Activated T-helper 1 cell treated with anti-CD3 and anti-CD28 coated beads, Interleukin-12 subunit alpha, Interleukin-12 subunit beta, Interleukin-2, Interleukin-4 antibody, amounts not matched to agents 30 ng/mL and 10 ng/mL and 1 ng/mL, durations not matched to agents 14 hours and 24 hours and 36 hours (primary cell): ENCODE measurements around the gene GNB2. TPM values are rescaled to one million over a fixed set of nuclear protein-coding genes. Genes with fewer than 3 reads are reported as not detected.
A peak's percentile ranks its signal among the peaks of the same experiment; 100 is the strongest.

ENCODE experiments used
- DNase-seq: peaks from one replicate; pipeline ENCODE4 v3.0.0; 2021; ENCODE audit warnings: low spot score
- H3K27ac Mint-ChIP-seq: one replicate; pipeline ENCODE4 v1.8.0; 2021; ENCODE audit warnings: mild to moderate bottlenecking, mixed read lengths
- H3K27me3 Mint-ChIP-seq: one replicate; pipeline ENCODE4 v1.8.0; 2022; ENCODE audit warnings: mild to moderate bottlenecking, moderate library complexity, mixed read lengths; ENCODE audit not compliant: insufficient read depth
- H3K36me3 Mint-ChIP-seq: one replicate; pipeline ENCODE4 v1.8.0; 2021; ENCODE audit warnings: low read depth, mixed read lengths
- H3K4me1 Mint-ChIP-seq: one replicate; pipeline ENCODE4 v1.8.0; 2021; ENCODE audit warnings: low read depth, mixed read lengths
- H3K4me3 Mint-ChIP-seq: one replicate; pipeline ENCODE4 v1.8.0; 2021; ENCODE audit warnings: mild to moderate bottlenecking, moderate library complexity, mixed read lengths
- H3K9me3 Mint-ChIP-seq: one replicate; pipeline ENCODE4 v1.8.0; 2021; ENCODE audit warnings: mixed read lengths
- intact Hi-C: fragments of 100-400 bp; cut with micrococcal nuclease; formaldehyde crosslinking; loops from one replicate; pipeline ENCODE4 v1.15.1; 2024
- total RNA-seq: library from RNA; stranded (reverse); gene quantifications from 2 replicates; pipeline ENCODE4 v1.2.3, GENCODE V29; 2022

GNB2 gene
- total RNA-seq, 1 donor from 2014 or later: 218 TPM

GRCh38 chr7:100679927-100680575 is 6.5 kb downstream of the GNB2 start:
- no peak overlapping the region for H3K4me3 Mint-ChIP-seq
- H3K27ac Mint-ChIP-seq: peak overlapping the region; percentile 26
- H3K9me3 Mint-ChIP-seq: no peaks in the 10 kb centered on the region
- H3K27me3 Mint-ChIP-seq: no peaks in the 10 kb centered on the region
- intact Hi-C loops: loop anchor here (10.0 kb wide), 1 partner anchor 555 kb away; the partner anchor contains the start of gene MBLAC1
- H3K36me3 Mint-ChIP-seq: peaks cover 23% of the 10 kb centered on the region
- DNase-seq: no peak
- peaks cover 15% of the 10 kb centered on the region for H3K4me1 Mint-ChIP-seq

GRCh38 chr7:100680576-100681271 is 7.2 kb downstream of the GNB2 start:
- no peak overlapping the region for H3K27ac Mint-ChIP-seq
- intact Hi-C loops: no loop called here
- peaks cover 15% of the 10 kb centered on the region for H3K4me1 Mint-ChIP-seq
- no peak for DNase-seq
- no peaks in the 10 kb centered on the region for H3K27me3 Mint-ChIP-seq
- H3K36me3 Mint-ChIP-seq: peaks cover 29% of the 10 kb centered on the region
- H3K4me3 Mint-ChIP-seq: no peak overlapping the region
- H3K9me3 Mint-ChIP-seq: no peaks in the 10 kb centered on the region

GRCh38 chr7:100681491-100682227 is 8.1 kb downstream of the GNB2 start:
- Mint-ChIP-seq H3K27me3 (no peaks in the 10 kb centered on the region), H3K36me3 (peaks cover 26% of the 10 kb centered on the region), H3K4me3 (no peak overlapping the region), H3K4me1 (peaks cover 10% of the 10 kb centered on the region), H3K27ac (no peak overlapping the region), H3K9me3 (no peaks in the 10 kb centered on the region)
- DNase-seq: no peak
- intact Hi-C loops: no loop called here

- Mint-ChIP-seq H3K4me1 (peaks cover 9% of the 10 kb centered on the region), H3K27me3 (no peaks in the 10 kb centered on the region), H3K27ac (no peak overlapping the region), H3K36me3 (peaks cover 24% of the 10 kb centered on the region), H3K4me3 (no peak overlapping the region), H3K9me3 (no peaks in the 10 kb centered on the region)
- no peak for DNase-seq
- intact Hi-C loops: no loop called here
Measured at GRCh38 chr7:100682228-100682741, 8.7 kb downstream of the GNB2 start.

- H3K4me3 Mint-ChIP-seq: no peak overlapping the region
- no peak overlapping the region for H3K27ac Mint-ChIP-seq
- intact Hi-C loops: no loop called here
- peaks cover 25% of the 10 kb centered on the region for H3K36me3 Mint-ChIP-seq
- no peak for DNase-seq
- H3K27me3 Mint-ChIP-seq: no peaks in the 10 kb centered on the region
- no peaks in the 10 kb centered on the region for H3K9me3 Mint-ChIP-seq
- H3K4me1 Mint-ChIP-seq: peaks cover 5% of the 10 kb centered on the region
Measured at GRCh38 chr7:100682991-100683658, 9.6 kb downstream of the GNB2 start.

- Mint-ChIP-seq H3K9me3 (no peaks in the 10 kb centered on the region), H3K27me3 (no peaks in the 10 kb centered on the region), H3K4me3 (no peak overlapping the region), H3K27ac (no peak overlapping the region), H3K4me1 (peaks cover 5% of the 10 kb centered on the region), H3K36me3 (peaks cover 20% of the 10 kb centered on the region)
- DNase-seq: no peak
- intact Hi-C loops: no loop called here
Measured at GRCh38 chr7:100683659-100684533, 10.4 kb downstream of the GNB2 start.

- Mint-ChIP-seq H3K27ac (no peak overlapping the region), H3K4me3 (no peak overlapping the region), H3K4me1 (peaks cover 5% of the 10 kb centered on the region), H3K27me3 (no peaks in the 10 kb centered on the region), H3K36me3 (peaks cover 17% of the 10 kb centered on the region), H3K9me3 (no peaks in the 10 kb centered on the region)
- intact Hi-C loops: no loop called here
- DNase-seq: no peak
Measured at GRCh38 chr7:100684534-100685042, 11.0 kb downstream of the GNB2 start.

GRCh38 chr7:100685049-100685605 is 11.6 kb downstream of the GNB2 start:
- H3K9me3 Mint-ChIP-seq: no peaks in the 10 kb centered on the region
- no peak overlapping the region for H3K4me3 Mint-ChIP-seq
- no peak overlapping the region for H3K27ac Mint-ChIP-seq
- H3K27me3 Mint-ChIP-seq: no peaks in the 10 kb centered on the region
- no peak for DNase-seq
- H3K36me3 Mint-ChIP-seq: peaks cover 17% of the 10 kb centered on the region
- H3K4me1 Mint-ChIP-seq: peaks cover 2% of the 10 kb centered on the region
- intact Hi-C loops: no loop called here

GRCh38 chr7:100685631-100686145 is 12.1 kb downstream of the GNB2 start:
- Mint-ChIP-seq H3K36me3 (peaks cover 17% of the 10 kb centered on the region), H3K4me1 (no peaks in the 10 kb centered on the region), H3K27me3 (no peaks in the 10 kb centered on the region), H3K27ac (no peak overlapping the region), H3K9me3 (no peaks in the 10 kb centered on the region), H3K4me3 (no peak overlapping the region)
- intact Hi-C loops: no loop called here
- no peak for DNase-seq

- no peak overlapping the region for H3K27ac Mint-ChIP-seq
- no peak for DNase-seq
- no peaks in the 10 kb centered on the region for H3K9me3 Mint-ChIP-seq
- H3K27me3 Mint-ChIP-seq: no peaks in the 10 kb centered on the region
- peaks cover 17% of the 10 kb centered on the region for H3K36me3 Mint-ChIP-seq
- no peak overlapping the region for H3K4me3 Mint-ChIP-seq
- intact Hi-C loops: no loop called here
- no peaks in the 10 kb centered on the region for H3K4me1 Mint-ChIP-seq
Measured at GRCh38 chr7:100686201-100686821, 12.8 kb downstream of the GNB2 start.

- no peak for DNase-seq
- Mint-ChIP-seq H3K9me3 (no peaks in the 10 kb centered on the region), H3K27me3 (no peaks in the 10 kb centered on the region), H3K36me3 (peaks cover 20% of the 10 kb centered on the region), H3K4me1 (peaks cover 4% of the 10 kb centered on the region), H3K4me3 (no peak overlapping the region), H3K27ac (no peak overlapping the region)
- intact Hi-C loops: no loop called here
Measured at GRCh38 chr7:100686822-100687211, 13.3 kb downstream of the GNB2 start.
